ENCODE data around the gene BCAT1. TPM values are rescaled to one million over a fixed set of nuclear protein-coding genes. Genes with fewer than 3 reads are reported as not detected.

The BCAT1 gene
- total RNA-seq (10 to 100 TPM in 1 of 10 donors, 1 to 10 TPM in 9; 1.4 to 17.0 (median 2.8) TPM), polyA plus RNA-seq (1 to 10 TPM in 1 of 2 donors, under 1 TPM in 1; 0.95 to 1.6 TPM)
- long read RNA-seq, donor 1 = 0 reads
- long read RNA-seq, donor 2, full-length matches to known transcripts = 5 of 8 reads
- long read RNA-seq, donor 2, partial matches to known transcripts = 3 of 8 reads
- long read RNA-seq, donor 2, other reads (novel, unspliced or antisense) = 0 of 8 reads
- long read RNA-seq, donor 3, full-length matches to known transcripts = 4 of 7 reads
- long read RNA-seq, donor 3, partial matches to known transcripts = 0 of 7 reads
- long read RNA-seq, donor 3, other reads (novel, unspliced or antisense) = 3 of 7 reads

DNA sequence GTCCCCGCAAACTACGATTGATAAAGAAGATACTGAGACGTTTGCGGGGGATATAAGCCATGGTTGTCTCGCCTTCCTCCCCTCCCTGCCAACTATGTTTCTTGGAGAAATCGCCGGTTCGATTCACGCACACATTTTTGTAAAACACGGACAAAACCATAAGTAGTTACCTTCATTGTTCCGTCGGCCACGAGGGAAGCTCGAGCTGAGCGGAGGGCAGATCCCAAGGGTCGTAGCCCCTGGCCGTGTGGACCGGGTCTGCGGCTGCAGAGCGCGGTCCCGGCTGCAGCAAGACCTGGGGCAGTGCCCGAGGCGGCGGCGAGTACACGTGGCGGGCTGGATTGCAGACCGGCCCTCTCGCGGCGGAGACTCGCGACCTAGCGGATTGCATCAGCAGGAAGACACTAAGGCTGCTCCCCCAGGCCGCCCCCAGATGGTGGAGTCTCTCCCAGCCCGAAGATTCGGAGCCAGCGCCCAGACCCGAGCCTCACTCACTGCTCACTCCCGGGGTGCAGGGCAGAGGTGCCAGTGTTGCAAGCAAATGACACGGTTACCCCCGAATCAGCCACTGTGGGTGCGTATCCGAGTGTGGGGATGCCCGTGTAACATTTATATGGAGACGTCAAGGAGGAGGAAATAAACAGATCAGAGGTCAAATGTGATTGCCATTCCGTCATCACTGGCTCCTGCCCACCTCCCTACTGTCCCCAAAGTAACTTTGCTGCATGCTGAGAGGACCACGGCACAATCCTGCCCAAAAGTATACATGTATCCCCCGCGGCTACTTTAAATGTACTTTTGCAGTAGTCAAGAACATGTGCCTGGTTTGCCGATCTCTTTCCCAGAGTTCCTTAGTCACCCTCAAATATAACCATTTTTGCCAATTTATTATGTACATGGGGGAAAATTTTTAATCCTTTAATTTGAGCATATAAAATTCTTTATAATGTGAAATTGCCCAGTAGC, at the start of gene BCAT1:
TSS of gene BCAT1 (minus strand) at position 345 of the 966 bp plus-strand sequence. CDS start at position 176, 169 bp downstream.
- peak within 1 kb of the TSS in 4 of 10 donors; percentile 12 to 81 (median 18) for H3K27ac ChIP-seq
- DNase-seq (peak; percentile 25 to 66), ATAC-seq (peak in 7 of 8 donors; percentile 71 to 93 (median 82))
- intact Hi-C loops (cut with DNase I) = no loop called here
- peaks cover 0 to 52% (median 37%) of the 10 kb centered on the region in 7 donors for H3K27me3 ChIP-seq
- H3K4me1 ChIP-seq = peaks cover 0 to 38% (median 7%) of the 10 kb centered on the region in 9 donors
- H3K9me3 ChIP-seq = no peaks in the 10 kb centered on the region
- peak within 1 kb of the TSS; percentile 30 to 64 (median 58) for H3K4me3 ChIP-seq
- 6 to 7% methylated on average over 51 to 52 of the region's 52 CpGs for WGBS, 2 donors
- peak in 1 of 9 donors; percentile 21 for TF ChIP-seq CTCF (IDR thresholded peaks at IDR 0.05)
- H3K36me3 ChIP-seq = no peaks in the 10 kb centered on the region

- H3K27me3 ChIP-seq = no peaks in the 10 kb centered on the region
- peaks cover 0 to 17% (median 12%) of the 10 kb centered on the region in 9 donors for H3K4me1 ChIP-seq
- no peak for TF ChIP-seq CTCF (IDR thresholded peaks at IDR 0.05)
- intact Hi-C loops (cut with DNase I) = no loop called here
- DNase-seq (no peak), ATAC-seq (peak in 4 of 8 donors; percentile 47 to 71 (median 56))
- H3K9me3 ChIP-seq = no peaks in the 10 kb centered on the region
- 33 to 38% methylated on average over 4 of the region's 4 CpGs for WGBS, 2 donors
- H3K27ac ChIP-seq = peak overlapping the region in 1 of 10 donors; percentile 13
- no peaks in the 10 kb centered on the region for H3K36me3 ChIP-seq
- H3K4me3 ChIP-seq = no peak overlapping the region
These were observed 49.2 kb upstream of the BCAT1 start for GRCh38 chr12:24997970-24998582.

- no peak for DNase-seq
- Histone ChIP-seq H3K9me3 (no peaks in the 10 kb centered on the region), H3K36me3 (no peaks in the 10 kb centered on the region), H3K4me3 (no peak overlapping the region), H3K27ac (no peak overlapping the region), H3K4me1 (peaks cover 0 to 17% (median 12%) of the 10 kb centered on the region in 9 donors), H3K27me3 (no peaks in the 10 kb centered on the region)
- intact Hi-C loops (cut with DNase I) = no loop called here
- WGBS, 2 donors = 93% methylated on average over 6 of the region's 6 CpGs
- TF ChIP-seq CTCF (IDR thresholded peaks at IDR 0.05) = no peak
- no peak for ATAC-seq
These were observed 48.6 kb upstream of the BCAT1 start for GRCh38 chr12:24997496-24997895.

GRCh38 chr12:24996820-24997219, 47.9 kb upstream of the BCAT1 start:
- Histone ChIP-seq H3K36me3 (no peaks in the 10 kb centered on the region), H3K27me3 (no peaks in the 10 kb centered on the region), H3K27ac (no peak overlapping the region), H3K4me3 (no peak overlapping the region), H3K9me3 (no peaks in the 10 kb centered on the region), H3K4me1 (peaks cover 0 to 17% (median 12%) of the 10 kb centered on the region in 9 donors)
- TF ChIP-seq CTCF (IDR thresholded peaks at IDR 0.05) = no peak
- intact Hi-C loops (cut with DNase I) = no loop called here
- WGBS, 2 donors = 92 to 93% methylated on average over 5 of the region's 5 CpGs
- DNase-seq = no peak
- no peak for ATAC-seq

All from heart right ventricle (tissue), 16 donors.